Measurements from ENCODE around the gene ARID1A. TPM values are rescaled to one million over a fixed set of nuclear protein-coding genes. Genes with fewer than 3 reads are reported as not detected.

Gene ARID1A
- total and polyA plus RNA-seq, 2 of the 8 experiments (the other 6 are each of a cell fraction or from before 2014, with no cell fraction given), result 52.1 to 103 TPM

DNA sequence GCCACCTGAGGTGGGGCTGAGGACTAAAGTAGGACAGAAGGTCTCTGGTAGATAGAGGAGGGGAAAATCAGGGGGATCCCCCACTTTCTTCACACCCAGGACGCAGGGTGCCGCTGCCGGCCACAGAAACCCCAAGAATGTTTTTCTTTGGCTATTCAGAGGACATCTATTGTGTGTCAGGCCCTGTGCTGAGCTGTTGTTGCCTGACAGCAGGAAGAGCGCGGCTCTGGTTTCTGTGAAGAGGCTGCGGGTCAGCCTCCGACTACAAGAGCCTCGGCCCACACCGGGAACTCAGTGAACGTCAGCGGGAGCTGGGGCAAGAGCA lies 91.5 kb downstream of the ARID1A start:
- Histone ChIP-seq H2BK5ac (ENCODE audit: low read depth, low read length) (peak overlapping the region; percentile 72), H3K18ac (ENCODE audit: extremely low read depth, low read length) (peak overlapping the region; percentile 81), H4K20me1 (replicated peaks in 1 of 2; ENCODE audit: control insufficient read depth in 1 of 2, insufficient read depth in 2 of 2, low read length in 2 of 2) (no peaks in the 10 kb centered on the region), H3K9me3 (ENCODE audit: insufficient read depth in 2 of 2, low read depth in 1 of 2, low read length in 1 of 2) (no peaks in the 10 kb centered on the region), H2AK5ac (ENCODE audit: low read depth, low read length) (no peak overlapping the region), H3K4me2 (ENCODE audit: insufficient read depth in 1 of 2, low read depth in 2 of 2, low read length in 2 of 2) (peak overlapping the region; percentile 79 to 98), H2BK15ac (ENCODE audit: low read length) (no peak overlapping the region), H3K23ac (ENCODE audit: insufficient read length) (no peak overlapping the region), H2BK12ac (ENCODE audit: low read depth, low read length) (peak overlapping the region; percentile 86; the same call in 1 of the 2 replicates), H3K36me3 (ENCODE audit: control insufficient read depth in 2 of 4, insufficient read depth in 4 of 4, low read length in 3 of 4) (peaks cover 0 to 2% (median under 1%) of the 10 kb centered on the region in 4 experiments; a peak in 1 of 8 replicates), H3K79me1 (ENCODE audit: low read depth, low read length) (no peaks in the 10 kb centered on the region), H2AFZ (ENCODE audit: low read length) (no peak overlapping the region), H3K4me3 (ENCODE audit: extremely low read depth in 1 of 4, insufficient read depth in 2 of 4, low read depth in 3 of 4, low read length in 4 of 4) (peak overlapping the region; percentile 63 to 84 (median 73)), H3K56ac (replicated peaks; ENCODE audit: insufficient read length, low read depth, low read length) (peak overlapping the region; percentile 55), H2BK20ac (ENCODE audit: low read length) (no peak overlapping the region), H3K4ac (replicated peaks; ENCODE audit: insufficient read length, low read depth, low read length) (no peak overlapping the region), H3K27me3 (replicated peaks in 1 of 4; ENCODE audit: control insufficient read depth in 3 of 4, extremely low read depth in 1 of 4, insufficient read depth in 3 of 4, low read length in 3 of 4) (no peaks in the 10 kb centered on the region), H3K9ac (replicated peaks in 1 of 4; ENCODE audit: extremely low read depth in 1 of 4, low read depth in 3 of 4, low read length in 3 of 4) (peak overlapping the region; percentile 68 to 86 (median 74)), H3K79me2 (ENCODE audit: control insufficient read depth in 1 of 2, insufficient read depth in 2 of 2, low read length in 2 of 2) (no peaks in the 10 kb centered on the region), H3K27ac (ENCODE audit: low read depth, low read length) (peak overlapping the region; percentile 81), H4K5ac (ENCODE audit: insufficient read length, low read depth, low read length) (peak overlapping the region; percentile 81), H2BK120ac (replicated peaks; ENCODE audit: low read depth, low read length) (no peak overlapping the region), H3K14ac (ENCODE audit: insufficient read length) (no peak overlapping the region), H3K4me1 (replicated peaks in 1 of 4; ENCODE audit: control insufficient read depth in 3 of 4, insufficient read depth in 4 of 4, low read length in 3 of 4) (peaks cover 7 to 19% (median 13%) of the 10 kb centered on the region in 4 experiments; a peak in 6 of 7 replicates), H3K23me2 (ENCODE audit: low read depth, low read length) (peaks cover 14% of the 10 kb centered on the region), H4K8ac (ENCODE audit: extremely low read depth, insufficient read depth, low read length) (no peak overlapping the region), H4K91ac (replicated peaks; ENCODE audit: insufficient read length, low read length) (peak overlapping the region; percentile 76)
- DNase-seq (ENCODE audit: low read depth in 1 of 2, low spot score in 2 of 2) (no peak), FAIRE-seq (no peak)
- CTCF ChIA-PET (ENCODE audit: partially characterized antibody), result interaction anchor here (0.9 to 6.9 kb wide), 6 partner anchors 12 to 186 kb away, joined by 3 to 121 read pairs (median 23); no protein-coding TSS in a partner anchor
- TF ChIP-seq, protein P1, sequence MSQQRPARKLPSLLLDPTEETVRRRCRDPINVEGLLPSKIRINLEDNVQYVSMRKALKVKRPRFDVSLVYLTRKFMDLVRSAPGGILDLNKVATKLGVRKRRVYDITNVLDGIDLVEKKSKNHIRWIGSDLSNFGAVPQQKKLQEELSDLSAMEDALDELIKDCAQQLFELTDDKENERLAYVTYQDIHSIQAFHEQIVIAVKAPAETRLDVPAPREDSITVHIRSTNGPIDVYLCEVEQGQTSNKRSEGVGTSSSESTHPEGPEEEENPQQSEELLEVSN (IDR thresholded peaks at IDR 0.05), result no peak
- TF ChIP-seq KDM5A (IDR thresholded peaks at IDR 0.05; ENCODE audit: low read length) (no peak), SAP30 (IDR thresholded peaks at IDR 0.05; ENCODE audit: insufficient read depth, insufficient replicate concordance, low read length) (peak; percentile 44), RBBP5 (IDR thresholded peaks at IDR 0.05; ENCODE audit: borderline replicate concordance, low read depth, low read length) (no peak), EP300 (IDR thresholded peaks at IDR 0.05; ENCODE audit: borderline replicate concordance in 1 of 2, low read depth in 2 of 2, low read length in 2 of 2) (no peak), SIX5 (IDR thresholded peaks at IDR 0.05; ENCODE audit: low read depth, low read length) (no peak)
- POLR2A ChIA-PET (ENCODE audit: partially characterized antibody), result interaction anchor here (0.8 to 11.6 kb wide), 10 partner anchors 8 to 286 kb away, joined by 3 to 118 read pairs (median 4); partner anchors contain the start of genes ARID1A and GPATCH3
- 7% methylated on average over 9 of the region's 11 CpGs; no CpG with 5 or more reads in 1 of the 2 experiments for WGBS, 2 experiments (ENCODE audit: extremely low coverage in 1 of 2, insufficient coverage in 1 of 2, insufficient read length in 1 of 2, insufficient replicate concordance in 2 of 2, low coverage in 1 of 2, low lambda C conversion rate in 2 of 2, missing lambda C conversion rate in 1 of 2)

All from H1 (cell line).